Measurements from ENCODE around the gene SFT2D3.

The SFT2D3 gene

GRCh38 chr2:127706215-127706990 lies 5.1 kb downstream of the SFT2D3 start:
- DNase-seq (ENCODE audit: low read depth in 3 of 3) = no peak

DNA sequence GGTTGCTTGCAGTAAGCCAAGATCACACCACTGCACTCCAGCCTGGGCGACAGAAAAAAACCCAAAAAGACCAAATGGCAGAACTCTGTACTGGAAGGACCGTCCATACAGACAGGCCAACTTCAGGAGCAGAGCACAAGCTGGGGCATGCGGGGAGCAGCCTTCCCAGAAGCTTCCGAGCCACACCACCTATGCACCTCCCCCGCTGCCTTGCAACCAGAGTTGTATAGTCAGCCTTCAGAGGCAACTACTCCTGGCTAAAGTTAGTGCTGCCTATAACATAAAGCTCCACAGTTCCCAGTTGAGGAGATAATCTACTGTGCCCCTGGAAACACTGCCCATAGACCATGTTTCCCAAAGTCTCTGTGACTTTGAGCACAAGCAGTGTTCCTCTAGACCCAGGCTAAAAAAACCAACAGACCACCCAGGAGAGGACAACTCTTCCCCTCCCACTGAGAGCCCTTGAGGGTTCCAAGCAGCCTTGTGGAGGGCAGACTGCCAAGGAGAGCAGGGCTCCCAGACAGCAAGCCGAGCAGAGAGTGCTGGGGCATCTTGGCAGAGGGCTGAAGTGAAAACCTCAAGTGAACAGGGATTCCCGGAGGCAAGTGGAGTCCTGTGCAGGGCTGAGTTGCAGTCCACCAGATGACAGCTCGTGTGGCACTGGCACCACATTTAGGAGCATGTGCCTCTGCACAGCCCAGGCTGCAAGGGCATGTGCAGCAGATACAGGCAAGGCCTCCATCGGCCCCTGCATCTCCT lies 6.8 kb downstream of the SFT2D3 start:
- no peak for DNase-seq (ENCODE audit: low read depth in 3 of 3)

DNA sequence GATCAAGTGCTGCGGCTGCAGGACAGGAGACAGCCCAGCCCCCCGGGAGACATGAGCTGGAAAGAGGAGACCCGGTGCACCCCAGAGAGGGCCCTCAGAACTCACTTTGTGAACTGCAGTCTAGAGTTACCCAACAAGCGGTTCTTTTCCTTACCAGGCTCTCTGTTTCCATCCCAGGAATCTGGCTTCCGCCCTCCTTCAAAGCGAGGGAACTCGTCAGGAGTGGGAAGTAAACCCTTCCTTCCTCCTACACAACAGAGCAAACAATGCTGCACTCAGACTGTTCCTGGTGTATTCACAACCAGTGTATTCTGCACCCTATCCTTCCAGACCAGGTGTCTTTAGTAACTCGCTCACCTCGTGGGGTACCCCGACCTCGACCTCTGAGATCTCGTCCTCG lies 8.0 kb downstream of the SFT2D3 start:
- DNase-seq (ENCODE audit: low read depth in 3 of 3) = no peak

DNA sequence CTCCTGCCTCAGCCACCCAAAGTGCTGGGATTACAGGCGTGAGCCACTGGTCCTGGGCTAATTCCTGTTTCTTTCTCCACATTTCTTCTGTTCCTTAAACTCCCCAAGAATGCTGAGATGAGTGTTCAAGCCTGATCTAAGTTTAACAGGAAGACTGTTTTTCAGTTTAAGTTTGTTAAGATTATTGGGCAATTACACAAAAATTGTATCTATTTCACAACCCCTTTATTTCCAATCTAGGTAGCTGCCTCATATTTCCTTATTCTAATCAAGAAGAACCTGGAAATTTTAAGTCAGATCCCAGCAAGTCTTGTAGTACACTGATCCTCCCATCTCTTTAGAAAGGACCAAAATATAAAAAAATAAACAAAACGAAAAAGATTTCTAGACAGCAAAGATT lies 11.7 kb downstream of the SFT2D3 start:
- no peak for DNase-seq (ENCODE audit: low read depth in 3 of 3)

DNA sequence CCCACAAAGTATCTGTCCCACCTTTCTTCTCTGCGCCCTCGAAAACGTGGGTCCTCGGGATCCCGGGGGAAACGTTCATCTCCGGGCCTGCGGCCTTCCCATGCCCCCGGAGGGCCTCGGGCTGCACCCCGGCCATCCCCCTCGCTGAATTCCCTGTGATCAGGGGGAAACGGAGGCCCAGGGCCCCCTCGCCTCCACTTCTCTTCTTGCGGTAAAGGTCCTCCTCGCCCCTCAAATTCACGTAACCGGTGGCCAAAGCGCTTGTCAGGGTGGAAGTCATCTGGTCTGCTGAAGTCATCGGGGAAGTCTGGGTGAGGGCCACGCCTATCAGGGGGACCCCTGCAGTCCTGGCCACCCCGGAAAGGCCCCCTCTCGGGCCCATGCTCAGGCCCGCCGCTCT lies 12.3 kb downstream of the SFT2D3 start:
- no peak for DNase-seq (ENCODE audit: low read depth in 3 of 3)

- DNase-seq (ENCODE audit: low read depth in 3 of 3) = no peak
These were observed 14.6 kb downstream of the SFT2D3 start for GRCh38 chr2:127715778-127716449.

- no peak for DNase-seq (ENCODE audit: low read depth in 3 of 3)
These were observed 17.0 kb downstream of the SFT2D3 start for GRCh38 chr2:127718271-127718670.

DNA sequence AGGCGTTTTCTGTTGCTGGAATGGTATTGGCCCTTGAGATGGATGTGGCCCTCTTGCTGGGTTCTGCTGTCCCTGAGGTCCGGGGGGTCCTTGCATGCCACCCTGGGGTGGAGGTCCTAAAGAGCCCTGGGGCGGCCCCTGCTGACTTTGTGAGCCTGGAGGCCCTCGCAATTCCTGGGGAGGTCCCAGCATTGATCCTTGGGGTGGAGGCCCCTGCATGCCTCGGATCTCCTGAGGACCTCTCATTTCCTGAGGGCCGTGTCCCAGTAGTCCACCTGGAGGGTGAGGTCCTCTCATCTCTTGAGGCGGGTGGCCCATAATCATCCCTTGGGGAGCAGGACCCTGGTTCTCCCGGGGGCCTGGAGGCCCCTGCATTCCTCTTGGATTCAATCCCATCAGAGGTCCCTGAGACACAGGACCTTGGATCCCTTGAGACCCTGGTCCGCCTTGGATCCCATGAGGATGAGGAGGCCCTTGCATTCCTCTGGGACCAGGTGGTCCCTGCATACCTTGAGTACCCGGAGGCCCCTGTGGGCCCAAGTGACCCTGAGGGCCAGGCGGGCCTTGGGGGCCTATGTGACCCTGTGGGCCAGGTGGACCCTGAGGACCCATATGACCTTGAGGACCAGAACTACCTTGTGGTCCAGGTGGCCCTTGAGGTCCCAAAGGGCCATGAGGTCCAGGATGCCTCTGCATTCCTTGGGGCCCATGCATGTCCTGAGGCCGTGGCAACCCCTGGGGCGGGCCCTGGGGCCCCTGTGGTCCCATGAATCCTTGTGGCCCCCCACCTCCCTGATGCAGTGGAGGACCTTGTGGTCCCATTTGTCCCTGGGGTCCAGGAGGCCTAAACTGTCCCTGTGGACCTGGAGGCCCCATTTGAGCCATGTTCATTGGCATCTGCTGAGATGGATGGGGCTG lies 18.3 kb downstream of the SFT2D3 start:
- no peak for DNase-seq (ENCODE audit: low read depth in 3 of 3)

DNA sequence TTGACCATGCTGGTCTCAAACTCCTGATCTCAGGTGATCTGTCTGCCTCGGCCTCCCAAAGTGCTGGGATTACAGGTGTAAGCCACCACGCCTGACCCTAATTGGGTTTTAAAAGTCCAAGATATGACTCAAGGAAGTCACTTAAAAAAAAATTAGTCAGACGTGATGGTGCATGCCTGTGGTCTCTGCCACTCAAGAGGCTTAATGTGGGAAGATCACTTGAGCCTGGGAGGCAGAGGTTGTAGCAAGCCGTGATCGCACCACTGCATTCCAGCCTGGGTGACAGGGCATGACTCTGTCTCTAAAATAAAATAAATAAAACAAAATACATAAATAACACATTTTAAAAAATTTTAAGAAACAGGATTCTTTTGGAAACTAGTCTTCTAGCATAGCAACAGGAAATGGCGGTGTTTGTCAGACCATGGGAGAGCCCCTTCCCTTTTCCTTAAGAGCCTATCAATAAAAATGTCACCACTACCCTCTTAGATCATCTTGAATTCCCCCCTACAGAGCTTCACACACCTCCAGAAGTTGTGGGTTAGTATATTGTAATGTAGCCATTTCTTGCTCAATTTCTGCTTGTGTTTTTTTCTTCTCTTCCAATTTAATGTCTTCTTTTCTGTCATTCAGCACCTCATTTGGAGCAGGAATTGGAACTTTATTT lies 20.1 kb downstream of the SFT2D3 start:
- DNase-seq (ENCODE audit: low read depth in 3 of 3) = no peak

DNA sequence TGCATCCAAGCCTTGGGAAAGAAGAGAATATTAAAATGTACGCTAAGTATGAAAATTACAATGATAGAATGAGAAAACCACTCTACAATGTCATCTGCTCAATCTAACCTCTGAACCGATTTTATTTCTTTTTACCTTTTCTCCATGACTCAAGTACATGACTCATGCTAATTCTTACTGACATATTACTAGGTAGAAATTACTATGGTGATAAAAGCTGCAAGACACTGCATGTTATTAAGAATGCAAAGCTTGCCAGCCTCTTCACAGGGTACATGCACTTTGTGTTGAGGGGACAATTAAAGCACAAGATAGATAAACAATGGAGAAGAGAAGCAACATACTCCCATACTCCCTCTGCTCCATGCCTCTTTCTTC lies 20.7 kb downstream of the SFT2D3 start:
- DNase-seq (ENCODE audit: low read depth in 3 of 3) = no peak

- no peak for DNase-seq (ENCODE audit: low read depth in 3 of 3)
These were observed 21.5 kb downstream of the SFT2D3 start for GRCh38 chr2:127722807-127723206.

DNA sequence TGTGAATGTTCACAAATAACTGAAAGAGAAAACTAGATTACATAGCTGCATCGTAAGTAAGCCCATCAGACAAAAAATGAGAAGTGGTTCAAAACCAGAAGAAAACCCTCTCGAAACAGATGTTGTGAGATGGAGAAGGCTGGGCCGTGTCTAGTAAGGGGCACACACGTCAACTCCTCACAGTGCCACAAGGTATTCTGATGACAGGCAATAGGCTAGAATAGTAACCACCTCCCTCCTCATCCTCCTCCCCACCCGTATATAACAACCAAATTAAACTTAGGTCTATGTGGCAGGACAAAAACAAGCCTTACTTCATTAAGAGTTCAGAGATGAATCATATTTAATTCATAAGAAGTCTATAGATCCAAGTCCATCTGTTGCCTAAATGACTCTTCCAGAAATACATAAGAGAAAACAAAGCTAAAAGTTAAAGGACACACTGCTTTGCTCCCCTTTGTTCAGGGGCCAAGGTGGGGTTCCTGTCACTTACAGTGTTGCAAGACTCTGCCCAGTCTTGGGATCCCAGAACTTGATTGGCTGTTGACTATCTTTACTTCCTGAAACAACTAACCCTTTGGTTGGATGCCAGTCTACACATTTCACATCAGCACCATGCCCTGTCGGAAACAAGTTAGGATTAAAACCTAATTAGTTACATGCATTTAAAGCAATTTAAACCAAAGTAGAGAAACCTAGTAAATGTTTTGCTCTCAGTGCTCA lies 25.0 kb downstream of the SFT2D3 start:
- DNase-seq (ENCODE audit: low read depth in 3 of 3) = no peak

DNA sequence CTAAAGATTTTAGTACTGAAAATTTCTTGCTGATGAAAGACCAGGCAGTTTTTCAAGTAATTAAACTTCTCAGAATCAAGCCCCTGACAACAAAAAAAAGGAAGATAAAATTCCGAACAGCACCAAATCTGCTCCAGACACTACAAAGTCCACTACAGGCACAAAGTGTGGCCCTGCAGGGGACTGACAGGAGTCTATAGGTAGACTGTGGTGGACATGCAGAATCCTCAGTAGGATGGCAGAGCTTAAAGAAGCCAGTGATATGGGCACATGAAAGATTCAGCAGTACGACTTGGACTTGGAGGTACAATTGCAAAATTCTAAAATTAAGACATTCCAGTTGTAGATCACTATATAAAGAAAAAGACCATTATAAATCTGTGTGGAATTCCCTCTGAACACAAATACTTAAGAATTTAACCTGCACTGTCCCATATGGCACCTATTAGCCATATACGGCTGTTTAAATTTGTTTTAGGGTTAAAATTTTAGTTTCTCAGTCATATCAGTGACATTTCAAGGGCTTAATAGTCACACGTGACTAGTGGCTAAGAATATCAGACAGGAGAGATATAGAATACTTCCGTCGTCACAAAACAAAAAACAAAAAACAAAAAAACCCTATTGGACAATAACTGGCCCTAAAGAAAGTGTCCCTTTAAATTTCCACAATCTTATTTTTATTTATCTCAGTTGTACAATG lies 32.0 kb downstream of the SFT2D3 start:
- DNase-seq (ENCODE audit: low read depth in 3 of 3) = no peak

DNA sequence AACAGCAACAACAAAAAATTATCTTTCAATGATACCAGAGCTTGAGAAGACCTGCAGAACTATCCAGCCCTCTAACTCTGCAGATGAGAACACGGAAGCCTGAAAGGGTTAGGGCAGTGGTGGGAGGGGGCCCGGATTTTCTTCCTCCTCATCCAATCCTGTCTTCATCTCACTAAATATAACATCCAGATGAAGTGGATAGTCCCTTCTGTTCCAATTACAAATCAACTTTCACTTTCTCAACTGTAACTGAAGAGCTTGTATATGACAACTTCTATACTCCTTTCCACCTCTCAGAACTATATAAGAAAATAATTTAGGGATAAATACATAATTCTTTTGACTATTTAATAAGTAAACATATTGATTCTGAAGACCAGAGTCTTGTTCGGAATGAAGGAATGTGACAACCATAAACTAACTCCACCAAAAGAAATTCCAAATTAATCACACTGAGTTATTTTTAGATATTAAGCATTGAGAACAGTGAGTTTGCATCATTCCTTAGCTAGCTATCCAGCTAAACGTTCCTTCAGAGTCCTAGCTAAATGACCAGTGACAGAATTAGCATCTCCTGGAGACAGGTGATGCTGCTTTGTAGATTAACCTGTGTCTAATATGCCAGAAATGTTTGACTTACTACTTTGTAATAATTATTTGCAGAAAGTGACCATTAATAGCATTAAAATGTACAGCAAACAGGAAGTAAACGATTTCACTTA lies 32.7 kb downstream of the SFT2D3 start:
- no peak for DNase-seq (ENCODE audit: low read depth in 3 of 3)

- no peak for DNase-seq (ENCODE audit: low read depth in 3 of 3)
These were observed 33.7 kb downstream of the SFT2D3 start for GRCh38 chr2:127735044-127735443.

- no peak for DNase-seq (ENCODE audit: low read depth in 3 of 3)
These were observed 34.5 kb downstream of the SFT2D3 start for GRCh38 chr2:127735537-127736399.

DNA sequence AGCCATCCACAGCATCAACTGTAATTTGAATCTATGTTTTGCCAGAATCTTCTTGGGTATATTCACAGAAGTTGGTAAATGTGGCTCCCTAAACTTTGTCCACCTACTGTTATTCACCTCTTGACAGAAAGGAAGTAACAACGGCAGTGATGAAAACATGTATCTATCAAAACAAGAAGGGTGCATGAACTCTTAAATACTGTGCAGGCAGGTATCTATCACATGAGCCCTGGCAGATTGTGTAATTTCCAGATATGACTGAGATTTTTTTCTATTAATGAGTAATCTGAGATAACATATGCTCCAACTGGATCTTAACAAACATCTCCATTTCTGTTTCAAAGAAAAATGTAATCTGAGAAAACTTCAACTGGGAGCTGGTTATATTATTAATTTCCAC lies 36.6 kb downstream of the SFT2D3 start:
- DNase-seq (ENCODE audit: low read depth in 3 of 3) = no peak

DNA sequence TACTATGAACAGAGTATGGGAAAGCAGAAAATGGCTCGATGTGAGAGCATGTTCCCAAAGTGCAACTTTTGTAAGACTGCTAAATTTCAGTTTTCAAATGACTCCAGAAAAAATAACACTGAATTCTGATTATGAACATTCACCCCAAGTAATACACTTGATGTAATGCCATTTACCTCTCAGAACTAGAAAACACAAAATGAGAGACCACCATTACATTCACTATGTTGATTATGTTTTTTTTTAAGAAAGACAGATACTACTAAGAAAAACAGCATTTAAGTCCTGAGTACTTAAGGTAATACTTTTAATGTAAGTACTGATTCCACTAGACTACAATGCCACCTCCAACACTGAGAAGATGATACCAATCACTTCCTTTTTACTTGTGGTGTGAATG lies 38.5 kb downstream of the SFT2D3 start:
- DNase-seq (ENCODE audit: low read depth in 3 of 3) = no peak
